ENCODE results near the gene PRKAA1. TPM values are rescaled to one million over a fixed set of nuclear protein-coding genes. Genes with fewer than 3 reads are reported as not detected.
A peak's percentile ranks its signal among the peaks of the same experiment; 100 is the strongest.

PRKAA1 gene
- total and polyA plus RNA-seq, 2 of the 4 experiments (the other 2 are of a cell fraction): 47.7 to 94.1 TPM

DNA sequence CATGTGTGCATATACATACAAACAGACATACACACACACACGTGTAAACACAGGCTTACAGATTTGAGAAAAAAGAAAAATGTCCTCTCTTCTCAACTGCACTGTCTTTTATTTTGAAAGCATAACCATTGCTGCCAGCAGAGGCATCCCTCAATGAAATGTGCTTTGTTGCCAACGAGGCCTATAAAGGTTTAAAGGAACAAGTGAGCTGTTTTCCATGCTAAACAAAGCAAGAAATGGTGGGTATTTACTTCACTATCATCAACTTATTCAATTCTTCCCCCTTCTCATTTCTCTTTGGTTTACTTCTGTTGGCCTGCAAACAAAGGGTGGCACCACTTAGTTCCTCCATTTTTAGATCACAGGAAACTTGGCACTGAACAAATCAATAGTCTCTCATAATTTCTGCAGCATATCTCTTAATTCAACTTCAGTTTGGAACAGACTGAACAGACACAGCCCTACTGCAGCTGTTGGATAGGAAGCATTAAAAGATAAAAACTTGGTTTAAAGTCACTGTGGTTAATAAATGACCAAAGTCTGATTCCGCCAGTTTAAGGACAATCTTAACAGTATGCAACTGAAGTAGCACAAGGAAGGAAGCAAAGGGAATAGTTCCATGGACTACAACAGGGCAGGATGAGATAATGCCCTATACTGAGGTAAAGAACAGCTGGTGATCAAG, 64.2 kb downstream of the PRKAA1 start:
- Histone ChIP-seq H3K36me3 (ENCODE audit: control insufficient read depth, insufficient read depth, low read length) (no peaks in the 10 kb centered on the region), H3K9me3 (ENCODE audit: control insufficient read depth, insufficient read depth, low read length) (no peaks in the 10 kb centered on the region), H4K20me1 (ENCODE audit: insufficient read depth, low read length) (no peaks in the 10 kb centered on the region), H3K14ac (replicated peaks; ENCODE audit: low read depth, low read length) (peak overlapping the region; percentile 92), H3K56ac (ENCODE audit: extremely low read depth, insufficient read depth, low read length) (no peak overlapping the region), H3K23ac (ENCODE audit: low read depth, low read length) (peak overlapping the region; percentile 71; the same call in 1 of the 2 replicates), H2BK20ac (ENCODE audit: low read depth, low read length) (peak overlapping the region; percentile 88), H3K79me1 (ENCODE audit: low read depth in 1 of 2, low read length in 2 of 2) (peaks cover 13 to 37% of the 10 kb centered on the region in 2 experiments), H3K4me3 (ENCODE audit: insufficient read depth, low read depth, low read length) (no peak overlapping the region), H3K4me1 (ENCODE audit: control insufficient read depth, insufficient read depth, low read length) (peaks cover 14% of the 10 kb centered on the region), H2BK15ac (ENCODE audit: low read depth, low read length) (peak overlapping the region; percentile 76; the same call in 1 of the 3 replicates), H2BK5ac (ENCODE audit: low read depth, low read length, poor library complexity, severe bottlenecking) (peak overlapping the region; percentile 71), H3K27ac (ENCODE audit: insufficient read depth, low read length) (no peak overlapping the region), H3K4me2 (ENCODE audit: low read depth, low read length) (no peak overlapping the region), H4K5ac (ENCODE audit: low read depth, low read length) (peak overlapping the region; percentile 78; the same call in 1 of the 2 replicates), H2AK5ac (ENCODE audit: low read depth, low read length) (peak overlapping the region; percentile 88), H4K91ac (ENCODE audit: insufficient read depth, low read depth, low read length) (peak overlapping the region; percentile 87), H3K27me3 (ENCODE audit: control insufficient read depth, insufficient read depth, low read length) (no peaks in the 10 kb centered on the region), H3K4ac (ENCODE audit: low read depth, low read length) (peak overlapping the region; percentile 52; the same call in 1 of the 2 replicates), H3K9ac (ENCODE audit: low read depth, low read length) (no peak overlapping the region), H3K18ac (ENCODE audit: low read depth, low read length) (peak overlapping the region; percentile 85; the same call in 1 of the 2 replicates), H2AK9ac (replicated peaks; ENCODE audit: low read depth, low read length, poor library complexity) (no peak overlapping the region), H4K8ac (ENCODE audit: low read depth in 2 of 2, low read length in 2 of 2) (peak overlapping the region in 1 of 2 experiments; percentile 74; a peak in 2 of 4 replicates), H3K9me1 (ENCODE audit: insufficient read depth, low read length) (peaks cover 14% of the 10 kb centered on the region), H2AFZ (replicated peaks; ENCODE audit: low read length, poor library complexity) (no peak overlapping the region), H2BK120ac (ENCODE audit: low read depth, low read length) (peak overlapping the region; percentile 81)
- ChIA-PET POLR2A (ENCODE audit: unreplicated experiment) (no interaction called here), CTCF (interaction anchor here (0.6 to 1.8 kb wide), 4 partner anchors 9 to 1009 kb away, joined by 3 to 4 read pairs (median 4); no protein-coding TSS in a partner anchor)
- BruUV-seq (replicated peaks): no TSS peak
- no peak for DNase-seq
- dilution Hi-C loops (cut with HindIII; ENCODE audit: low sequenced_read_pairs, unreplicated experiment): no loop called here
- TF ChIP-seq MXI1 (IDR thresholded peaks at IDR 0.05; ENCODE audit: borderline replicate concordance, low read depth, low read length) (no peak), CEBPB (IDR thresholded peaks at IDR 0.05; ENCODE audit: low read depth, low read length) (no peak), NFE2L2 (IDR thresholded peaks at IDR 0.05; ENCODE audit: low read depth, low read length) (no peak), BHLHE40 (IDR thresholded peaks at IDR 0.05; ENCODE audit: low read depth, low read length) (no peak), CTCF (conservative IDR thresholded peaks at IDR 0.05; ENCODE audit: low read depth, low read length) (no peak), FOS (IDR thresholded peaks at IDR 0.05; ENCODE audit: low read depth, low read length) (no peak), SMC3 (IDR thresholded peaks at IDR 0.05; ENCODE audit: low read depth, low read length) (no peak)
- intact Hi-C loops (cut with micrococcal nuclease): no loop called here
- WGBS, 2 experiments (ENCODE audit: extremely low coverage in 2 of 2, insufficient read length in 1 of 2): no CpG with 5 or more reads among the region's 3 CpGs
- in situ Hi-C loops (cut with MboI; ENCODE audit: low sequenced_read_pairs): loop anchor here (10.0 kb wide), 1 partner anchor 1149 kb away; no protein-coding TSS in a partner anchor
- no peak for ATAC-seq (ENCODE audit: low read depth)
